Memory B cell (primary cell): ENCODE results near the gene PHF21A.
"Not testable (repeated sequence)": the region's sequence is repeated elsewhere in the genome, so short reads cannot be mapped to it uniquely, and the experiment has no call there.

Source experiments
- ATAC-seq: fragments of 150-1000 bp; cut with Tn5 transposase; 2 replicates; pipeline ENCODE4 v1.10.0; 2021; ENCODE audit warnings: low read depth, mild to moderate bottlenecking, moderate library complexity
- DNase-seq, 2 donors: peaks; one replicate each; pipeline ENCODE4 v3.0.0; 2022; ENCODE audit warnings: low spot score in 2 of 2
- H3K27ac Mint-ChIP-seq: one replicate; pipeline ENCODE4 v1.8.0; 2022; ENCODE audit warnings: mild to moderate bottlenecking, moderate library complexity, mixed read lengths
- H3K27me3 Mint-ChIP-seq: one replicate; pipeline ENCODE4 v1.8.0; 2022; ENCODE audit warnings: mixed read lengths
- H3K36me3 Mint-ChIP-seq: one replicate; pipeline ENCODE4 v1.8.0; 2022; ENCODE audit warnings: mild to moderate bottlenecking, mixed read lengths
- H3K4me1 Mint-ChIP-seq: one replicate; pipeline ENCODE4 v1.8.0; 2022; ENCODE audit warnings: mixed read lengths
- H3K4me3 Mint-ChIP-seq: one replicate; pipeline ENCODE4 v1.8.0; 2022; ENCODE audit warnings: mild to moderate bottlenecking, moderate library complexity, mixed read lengths
- H3K9me3 Mint-ChIP-seq: one replicate; pipeline ENCODE4 v1.8.0; 2022; ENCODE audit warnings: mixed read lengths

PHF21A gene

GRCh38 chr11:45984192-45984591, 137.1 kb downstream of the PHF21A start:
- Mint-ChIP-seq H3K36me3 (peaks cover 6% of the 10 kb centered on the region), H3K4me1 (peaks cover 8% of the 10 kb centered on the region), H3K27ac (no peak overlapping the region), H3K4me3 (no peak overlapping the region), H3K9me3 (no peaks in the 10 kb centered on the region), H3K27me3 (no peaks in the 10 kb centered on the region)
- DNase-seq, result no peak
- ATAC-seq, result no peak

GRCh38 chr11:45983471-45983845, 137.8 kb downstream of the PHF21A start:
- H3K27ac Mint-ChIP-seq, result no peak overlapping the region
- no peaks in the 10 kb centered on the region for H3K9me3 Mint-ChIP-seq
- H3K27me3 Mint-ChIP-seq, result no peaks in the 10 kb centered on the region
- H3K4me1 Mint-ChIP-seq, result peaks cover 8% of the 10 kb centered on the region
- H3K4me3 Mint-ChIP-seq, result no peak overlapping the region
- DNase-seq (no peak), ATAC-seq (no peak)
- peaks cover 8% of the 10 kb centered on the region for H3K36me3 Mint-ChIP-seq

- peaks cover 8% of the 10 kb centered on the region for H3K4me1 Mint-ChIP-seq
- no peak overlapping the region for H3K4me3 Mint-ChIP-seq
- H3K27me3 Mint-ChIP-seq, result no peaks in the 10 kb centered on the region
- peak overlapping the region; percentile 60 for H3K27ac Mint-ChIP-seq
- ATAC-seq, result no peak
- H3K36me3 Mint-ChIP-seq, result peaks cover 10% of the 10 kb centered on the region
- no peak for DNase-seq
- H3K9me3 Mint-ChIP-seq, result no peaks in the 10 kb centered on the region
Observed at GRCh38 chr11:45982656-45983470, 138.4 kb downstream of the PHF21A start.

- DNase-seq, H3K4me1 Mint-ChIP-seq, H3K4me3 Mint-ChIP-seq, H3K27me3 Mint-ChIP-seq, ATAC-seq, H3K27ac Mint-ChIP-seq, H3K9me3 Mint-ChIP-seq: not testable (repeated sequence)
- peaks cover 13% of the 10 kb centered on the region for H3K36me3 Mint-ChIP-seq
Observed at GRCh38 chr11:45981826-45982225, 139.4 kb downstream of the PHF21A start.

- H3K36me3 Mint-ChIP-seq, result peaks cover 21% of the 10 kb centered on the region
- no peak overlapping the region for H3K27ac Mint-ChIP-seq
Observed at GRCh38 chr11:45974806-45975205, 146.4 kb downstream of the PHF21A start.

GRCh38 chr11:45973601-45974000, 147.7 kb downstream of the PHF21A start:
- Mint-ChIP-seq H3K36me3 (peaks cover 22% of the 10 kb centered on the region), H3K9me3 (no peaks in the 10 kb centered on the region)
- ATAC-seq, result no peak

More at GRCh38 chr11:45974806-45975205, 146.4 kb downstream of the PHF21A start:
- DNase-seq (no peak), ATAC-seq (no peak)
- H3K27me3 Mint-ChIP-seq, result no peaks in the 10 kb centered on the region
- no peaks in the 10 kb centered on the region for H3K9me3 Mint-ChIP-seq
- H3K4me3 Mint-ChIP-seq, result no peak overlapping the region
- no peaks in the 10 kb centered on the region for H3K4me1 Mint-ChIP-seq

GRCh38 chr11:45968901-45969300, 152.4 kb downstream of the PHF21A start:
- Mint-ChIP-seq H3K27me3 (no peaks in the 10 kb centered on the region), H3K27ac (peak overlapping the region; percentile 62), H3K4me1 (no peaks in the 10 kb centered on the region), H3K9me3 (no peaks in the 10 kb centered on the region), H3K36me3 (peaks cover 15% of the 10 kb centered on the region), H3K4me3 (no peak overlapping the region)
- DNase-seq (no peak), ATAC-seq (no peak)

More at GRCh38 chr11:45973601-45974000, 147.7 kb downstream of the PHF21A start:
- no peak for DNase-seq
- Mint-ChIP-seq H3K27ac (no peak overlapping the region), H3K27me3 (no peaks in the 10 kb centered on the region), H3K4me3 (no peak overlapping the region), H3K4me1 (no peaks in the 10 kb centered on the region)

- peaks cover 15% of the 10 kb centered on the region for H3K36me3 Mint-ChIP-seq
- H3K27me3 Mint-ChIP-seq, result no peaks in the 10 kb centered on the region
- no peak overlapping the region for H3K27ac Mint-ChIP-seq
- no peaks in the 10 kb centered on the region for H3K9me3 Mint-ChIP-seq
- DNase-seq, result no peak
- no peak overlapping the region for H3K4me3 Mint-ChIP-seq
- ATAC-seq, result no peak
- no peaks in the 10 kb centered on the region for H3K4me1 Mint-ChIP-seq
Observed at GRCh38 chr11:45967506-45967905, 153.7 kb downstream of the PHF21A start.

GRCh38 chr11:45964911-45965389, 156.3 kb downstream of the PHF21A start:
- no peak overlapping the region for H3K4me3 Mint-ChIP-seq
- H3K4me1 Mint-ChIP-seq, result no peaks in the 10 kb centered on the region
- no peaks in the 10 kb centered on the region for H3K9me3 Mint-ChIP-seq
- H3K27ac Mint-ChIP-seq, result no peak overlapping the region
- H3K36me3 Mint-ChIP-seq, result peaks cover 16% of the 10 kb centered on the region
- ATAC-seq (peak; percentile 92), DNase-seq (peak; percentile 51 to 64)
- H3K27me3 Mint-ChIP-seq, result no peaks in the 10 kb centered on the region

GRCh38 chr11:45961751-45962240, 159.5 kb downstream of the PHF21A start:
- Mint-ChIP-seq H3K4me1 (peaks cover under 1% of the 10 kb centered on the region), H3K9me3 (no peaks in the 10 kb centered on the region)
- no peak for ATAC-seq

GRCh38 chr11:45960387-45961095, 160.7 kb downstream of the PHF21A start:
- H3K36me3 Mint-ChIP-seq, result peaks cover 22% of the 10 kb centered on the region
- no peak for DNase-seq
- H3K9me3 Mint-ChIP-seq, result no peaks in the 10 kb centered on the region
- ATAC-seq, result no peak
- no peaks in the 10 kb centered on the region for H3K27me3 Mint-ChIP-seq
- H3K27ac Mint-ChIP-seq, result no peak overlapping the region
- peaks cover 4% of the 10 kb centered on the region for H3K4me1 Mint-ChIP-seq
- H3K4me3 Mint-ChIP-seq, result no peak overlapping the region

More at GRCh38 chr11:45961751-45962240, 159.5 kb downstream of the PHF21A start:
- H3K36me3 Mint-ChIP-seq, result peaks cover 16% of the 10 kb centered on the region
- no peak for DNase-seq
- H3K27ac Mint-ChIP-seq, result no peak overlapping the region
- no peak overlapping the region for H3K4me3 Mint-ChIP-seq
- no peaks in the 10 kb centered on the region for H3K27me3 Mint-ChIP-seq

GRCh38 chr11:45959851-45960250, 161.4 kb downstream of the PHF21A start:
- H3K4me3 Mint-ChIP-seq, result no peak overlapping the region

GRCh38 chr11:45949992-45950407, 171.3 kb downstream of the PHF21A start:
- H3K4me3 Mint-ChIP-seq, result no peak overlapping the region
- DNase-seq (no peak), ATAC-seq (no peak)
- peaks cover 20% of the 10 kb centered on the region for H3K36me3 Mint-ChIP-seq
- no peaks in the 10 kb centered on the region for H3K9me3 Mint-ChIP-seq
- no peak overlapping the region for H3K27ac Mint-ChIP-seq
- no peaks in the 10 kb centered on the region for H3K4me1 Mint-ChIP-seq
- H3K27me3 Mint-ChIP-seq, result no peaks in the 10 kb centered on the region

More at GRCh38 chr11:45959851-45960250, 161.4 kb downstream of the PHF21A start:
- Mint-ChIP-seq H3K27me3 (no peaks in the 10 kb centered on the region), H3K36me3 (peaks cover 27% of the 10 kb centered on the region), H3K9me3 (no peaks in the 10 kb centered on the region), H3K4me1 (peaks cover 4% of the 10 kb centered on the region), H3K27ac (no peak overlapping the region)
- ATAC-seq, result no peak
- DNase-seq, result no peak

GRCh38 chr11:45948356-45948755, 172.9 kb downstream of the PHF21A start:
- no peaks in the 10 kb centered on the region for H3K27me3 Mint-ChIP-seq
- no peak overlapping the region for H3K4me3 Mint-ChIP-seq
- no peak overlapping the region for H3K27ac Mint-ChIP-seq
- no peak for ATAC-seq
- DNase-seq, result no peak
- no peaks in the 10 kb centered on the region for H3K9me3 Mint-ChIP-seq
- H3K36me3 Mint-ChIP-seq, result peaks cover 23% of the 10 kb centered on the region
- H3K4me1 Mint-ChIP-seq, result no peaks in the 10 kb centered on the region
